ENCODE measurements around the gene PDE9A. TPM values are rescaled to one million over a fixed set of nuclear protein-coding genes. Genes with fewer than 3 reads are reported as not detected.

PDE9A gene
- total and polyA plus RNA-seq, 2 donors (not counting 3 experiments of a cell fraction or from before 2014, with no cell fraction given) = 0.28 to 2.2 TPM

GRCh38 chr21:42615924-42616323 lies 37.5 kb upstream of the PDE9A start:
- H4K20me1 ChIP-seq (replicated peaks; ENCODE audit: control insufficient read depth, extremely low read depth, insufficient read depth, low read length) = no peaks in the 10 kb centered on the region
- H3K4me3 ChIP-seq (replicated peaks in 1 of 3; ENCODE audit: insufficient read depth in 1 of 3, low read depth in 1 of 3, low read length in 3 of 3) = no peak overlapping the region
- no peaks in the 10 kb centered on the region for H3K79me2 ChIP-seq (ENCODE audit: control insufficient read depth, insufficient read depth, low read length)
- H3K9ac ChIP-seq (replicated peaks; ENCODE audit: extremely low read depth, insufficient read depth, low read length) = no peak overlapping the region
- POLR2A ChIA-PET = interaction anchor here (0.5 kb wide), 1 partner anchor 111 kb away, joined by 6 read pairs; no protein-coding TSS in a partner anchor
- H3K4me1 ChIP-seq (ENCODE audit: control insufficient read depth, extremely low read depth, insufficient read depth, low read length) = no peaks in the 10 kb centered on the region
- no peak for FAIRE-seq
- no peak overlapping the region for H3K4me2 ChIP-seq (ENCODE audit: insufficient read depth, low read length)
- H3K27me3 ChIP-seq (ENCODE audit: control insufficient read depth in 2 of 2, insufficient read depth in 2 of 2, low read length in 2 of 2) = peaks cover 3 to 7% of the 10 kb centered on the region in 2 experiments
- no peaks in the 10 kb centered on the region for H3K9me3 ChIP-seq (replicated peaks; ENCODE audit: control insufficient read depth, insufficient read depth, low read length)
- intact Hi-C loops (cut with micrococcal nuclease) = no loop called here
- DNase-seq (ENCODE audit: low read depth, low spot score) = no peak
- H3K27ac ChIP-seq (ENCODE audit: insufficient read depth, low read depth, low read length) = no peak overlapping the region
- no peak overlapping the region for H2AFZ ChIP-seq (ENCODE audit: low read depth, low read length)
- dilution Hi-C loops (cut with MboI; ENCODE audit: extremely low pct_ligation_motif_present, low sequenced_read_pairs) = no loop called here
- no peak for TF ChIP-seq POLR2AphosphoS5 (IDR thresholded peaks at IDR 0.05; ENCODE audit: insufficient read depth, low read depth, low read length)
- no peak for TF ChIP-seq MYC (IDR thresholded peaks at IDR 0.05; ENCODE audit: low read depth, low read length)
- TF ChIP-seq JUN (IDR thresholded peaks at IDR 0.05; ENCODE audit: borderline replicate concordance, insufficient read depth, insufficient read length, low read depth) = no peak
- no peak for TF ChIP-seq EZH2 (IDR thresholded peaks at IDR 0.05; ENCODE audit: borderline replicate concordance, low read depth, low read length, severe bottlenecking)
- TF ChIP-seq, protein P1, sequence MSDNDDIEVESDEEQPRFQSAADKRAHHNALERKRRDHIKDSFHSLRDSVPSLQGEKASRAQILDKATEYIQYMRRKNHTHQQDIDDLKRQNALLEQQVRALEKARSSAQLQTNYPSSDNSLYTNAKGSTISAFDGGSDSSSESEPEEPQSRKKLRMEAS (IDR thresholded peaks at IDR 0.05; ENCODE audit: insufficient read depth, insufficient read length) = no peak
- TF ChIP-seq GATA2 (IDR thresholded peaks at IDR 0.05; ENCODE audit: insufficient read depth, insufficient read length, low read depth, low read length) = no peak
- TF ChIP-seq POLR2A (IDR thresholded peaks at IDR 0.05; ENCODE audit: low read depth, low read length) = no peak
- TF ChIP-seq CTCF (IDR thresholded peaks at IDR 0.05; ENCODE audit: extremely low read depth in 1 of 2, insufficient read depth in 1 of 2, low read depth in 1 of 2, low read length in 2 of 2) = no peak
- no peak for TF ChIP-seq FOS (IDR thresholded peaks at IDR 0.05; ENCODE audit: borderline replicate concordance, insufficient read depth, low read length)
- H3K36me3 ChIP-seq (ENCODE audit: control insufficient read depth in 2 of 2, extremely low read depth in 1 of 2, insufficient read depth in 2 of 2, low read length in 2 of 2) = no peaks in the 10 kb centered on the region
- CTCF ChIA-PET = no interaction called here
- H3K9me1 ChIP-seq (replicated peaks; ENCODE audit: control insufficient read depth, extremely low read depth, insufficient read depth, low read length) = no peaks in the 10 kb centered on the region
- BruUV-seq (replicated peaks) = no TSS peak
